Measurements from ENCODE around the gene NGFR. TPM values are rescaled to one million over a fixed set of nuclear protein-coding genes. Genes with fewer than 3 reads are reported as not detected.

The NGFR gene
- total RNA-seq, 1 donor, result 0.21 TPM

DNA sequence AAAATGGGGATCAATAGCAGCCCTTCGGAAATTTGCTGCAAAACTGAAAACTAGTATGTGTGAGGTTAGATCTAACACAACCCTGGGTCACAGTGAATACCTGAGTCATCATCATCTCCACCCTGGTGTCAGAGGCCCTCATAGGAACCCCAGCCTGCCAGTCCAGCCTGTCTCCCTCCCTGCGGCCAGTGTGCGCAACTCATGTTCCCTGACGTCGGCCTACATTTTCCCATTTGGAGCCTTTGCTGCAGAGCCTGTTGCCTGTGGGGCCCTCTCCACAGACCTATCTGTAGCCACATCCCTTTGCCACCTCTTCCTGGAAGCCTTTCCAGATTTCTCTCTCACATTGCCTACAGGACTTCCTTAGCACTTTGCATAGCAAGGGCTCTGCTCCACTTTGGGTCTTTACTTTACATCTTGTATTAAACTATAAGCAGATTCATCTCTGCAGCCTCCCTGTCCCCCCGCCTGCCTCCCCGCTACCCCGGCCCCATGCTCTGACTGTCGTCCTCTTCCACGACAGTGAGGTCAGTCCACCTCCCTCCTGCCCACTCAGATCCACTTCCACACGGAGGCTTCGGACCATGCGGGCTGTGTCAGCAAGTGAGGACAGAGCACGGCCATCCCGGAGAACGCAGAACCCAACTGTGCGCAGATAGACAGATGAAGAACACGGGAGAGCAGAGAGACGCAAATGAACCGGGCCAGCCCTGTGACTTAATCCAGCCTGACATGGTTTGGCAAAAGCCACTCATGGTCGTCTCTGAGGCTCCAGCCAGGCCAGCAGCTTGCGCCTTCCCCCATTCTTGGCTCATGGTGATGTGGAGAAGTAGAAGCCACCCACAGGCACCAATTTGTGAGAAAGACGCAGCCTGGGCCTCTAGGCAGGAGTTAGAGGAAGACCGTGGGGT lies 31.0 kb downstream of the NGFR start:
- Histone ChIP-seq H3K4me1 (ENCODE audit: insufficient read depth, low read length) (peaks cover 11% of the 10 kb centered on the region), H3K4me3 (ENCODE audit: low read length) (no peak overlapping the region), H3K9me3 (ENCODE audit: low read depth, low read length) (no peaks in the 10 kb centered on the region), H3K27me3 (ENCODE audit: insufficient read depth, low read length) (no peaks in the 10 kb centered on the region)

GRCh38 chr17:49527927-49528651 lies 33.0 kb downstream of the NGFR start:
- H3K4me1 ChIP-seq (ENCODE audit: insufficient read depth, low read length), result no peaks in the 10 kb centered on the region
- H3K4me3 ChIP-seq (ENCODE audit: low read length), result no peak overlapping the region
- H3K9me3 ChIP-seq (ENCODE audit: low read depth, low read length), result no peaks in the 10 kb centered on the region
- H3K27me3 ChIP-seq (ENCODE audit: insufficient read depth, low read length), result no peaks in the 10 kb centered on the region

DNA sequence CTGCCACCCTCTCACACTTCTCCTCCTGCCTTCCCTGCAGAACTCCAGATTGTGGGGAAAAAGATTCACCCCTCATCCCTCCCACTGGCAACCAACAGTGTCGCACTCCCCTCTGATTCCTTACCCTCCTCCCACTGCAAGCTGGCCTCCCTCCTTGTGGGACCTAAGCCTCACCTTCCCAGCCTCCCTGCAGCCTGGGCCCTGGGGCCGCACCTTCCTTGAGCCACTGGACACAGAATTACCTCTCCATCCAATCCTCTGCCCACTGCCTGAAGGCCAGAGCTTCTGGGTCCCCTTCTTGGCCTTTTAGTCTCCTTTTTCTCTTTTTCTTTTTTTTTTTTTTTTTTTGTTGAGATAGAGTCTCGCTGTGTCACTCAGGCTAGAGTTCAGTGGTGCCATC lies 33.9 kb downstream of the NGFR start:
- Histone ChIP-seq H3K4me3 (ENCODE audit: low read length) (no peak overlapping the region), H3K9me3 (ENCODE audit: low read depth, low read length) (no peaks in the 10 kb centered on the region), H3K4me1 (ENCODE audit: insufficient read depth, low read length) (no peaks in the 10 kb centered on the region), H3K27me3 (ENCODE audit: insufficient read depth, low read length) (no peaks in the 10 kb centered on the region)

DNA sequence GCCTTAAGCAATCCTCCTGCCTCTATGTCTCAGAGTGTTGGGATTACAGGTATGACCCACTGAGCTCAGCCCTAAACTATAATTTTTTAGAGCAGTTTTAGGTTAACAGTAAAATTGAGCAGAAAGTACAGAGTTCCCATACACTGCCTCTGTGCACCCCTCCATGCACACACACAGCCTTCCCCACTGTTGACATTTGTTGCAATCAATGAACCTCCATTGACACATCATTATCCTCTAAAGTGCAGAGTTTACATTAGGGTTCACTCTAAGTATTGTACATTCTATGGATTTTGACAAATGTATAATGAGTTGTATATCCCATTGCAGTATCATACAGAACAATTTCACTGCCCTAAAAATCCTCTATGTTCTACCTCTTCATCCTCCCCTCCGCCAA lies 35.0 kb downstream of the NGFR start:
- Histone ChIP-seq H3K4me3 (ENCODE audit: low read length) (no peak overlapping the region), H3K9me3 (ENCODE audit: low read depth, low read length) (no peaks in the 10 kb centered on the region), H3K4me1 (ENCODE audit: insufficient read depth, low read length) (no peaks in the 10 kb centered on the region), H3K27me3 (ENCODE audit: insufficient read depth, low read length) (no peaks in the 10 kb centered on the region)

GRCh38 chr17:49543860-49544259 lies 48.8 kb downstream of the NGFR start:
- Histone ChIP-seq H3K4me1 (ENCODE audit: insufficient read depth, low read length) (no peaks in the 10 kb centered on the region), H3K4me3 (ENCODE audit: low read length) (no peak overlapping the region), H3K27me3 (ENCODE audit: insufficient read depth, low read length) (no peaks in the 10 kb centered on the region), H3K9me3 (ENCODE audit: low read depth, low read length) (no peaks in the 10 kb centered on the region)

- H3K27me3 ChIP-seq (ENCODE audit: insufficient read depth, low read length), result no peaks in the 10 kb centered on the region
- no peaks in the 10 kb centered on the region for H3K4me1 ChIP-seq (ENCODE audit: insufficient read depth, low read length)
- no peaks in the 10 kb centered on the region for H3K9me3 ChIP-seq (ENCODE audit: low read depth, low read length)
- H3K4me3 ChIP-seq (ENCODE audit: low read length), result no peak overlapping the region
Observed at GRCh38 chr17:49545007-49545660, 50.0 kb downstream of the NGFR start.

GRCh38 chr17:49545806-49546545 lies 50.9 kb downstream of the NGFR start:
- H3K4me1 ChIP-seq (ENCODE audit: insufficient read depth, low read length), result no peaks in the 10 kb centered on the region
- no peaks in the 10 kb centered on the region for H3K9me3 ChIP-seq (ENCODE audit: low read depth, low read length)
- H3K4me3 ChIP-seq (ENCODE audit: low read length), result no peak overlapping the region
- no peaks in the 10 kb centered on the region for H3K27me3 ChIP-seq (ENCODE audit: insufficient read depth, low read length)

- Histone ChIP-seq H3K4me3 (ENCODE audit: low read length) (no peak overlapping the region), H3K4me1 (ENCODE audit: insufficient read depth, low read length) (no peaks in the 10 kb centered on the region), H3K27me3 (ENCODE audit: insufficient read depth, low read length) (no peaks in the 10 kb centered on the region), H3K9me3 (ENCODE audit: low read depth, low read length) (no peaks in the 10 kb centered on the region)
Observed at GRCh38 chr17:49546546-49547535, 51.7 kb downstream of the NGFR start.

DNA sequence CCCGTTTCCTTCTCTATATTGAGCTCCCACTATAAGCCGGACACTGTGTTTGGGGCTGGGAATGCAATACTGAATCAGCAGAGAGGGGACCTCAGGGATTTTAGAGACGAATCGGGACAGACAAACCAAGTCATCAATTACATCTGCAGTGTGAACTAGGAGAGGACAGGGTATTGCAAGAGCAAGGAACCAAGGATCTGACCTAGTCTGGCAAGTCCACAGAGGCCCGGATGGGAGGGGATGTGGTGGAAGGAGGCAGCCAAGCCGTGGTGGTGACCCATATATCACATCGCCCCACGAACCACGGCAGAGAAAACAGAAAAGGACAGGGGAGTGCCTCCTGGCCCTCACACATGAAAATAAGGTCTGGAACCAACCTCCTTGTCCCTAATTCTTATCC lies 52.5 kb downstream of the NGFR start:
- no peak overlapping the region for H3K4me3 ChIP-seq (ENCODE audit: low read length)
- H3K27me3 ChIP-seq (ENCODE audit: insufficient read depth, low read length), result no peaks in the 10 kb centered on the region
- H3K9me3 ChIP-seq (ENCODE audit: low read depth, low read length), result no peaks in the 10 kb centered on the region
- H3K4me1 ChIP-seq (ENCODE audit: insufficient read depth, low read length), result no peaks in the 10 kb centered on the region

DNA sequence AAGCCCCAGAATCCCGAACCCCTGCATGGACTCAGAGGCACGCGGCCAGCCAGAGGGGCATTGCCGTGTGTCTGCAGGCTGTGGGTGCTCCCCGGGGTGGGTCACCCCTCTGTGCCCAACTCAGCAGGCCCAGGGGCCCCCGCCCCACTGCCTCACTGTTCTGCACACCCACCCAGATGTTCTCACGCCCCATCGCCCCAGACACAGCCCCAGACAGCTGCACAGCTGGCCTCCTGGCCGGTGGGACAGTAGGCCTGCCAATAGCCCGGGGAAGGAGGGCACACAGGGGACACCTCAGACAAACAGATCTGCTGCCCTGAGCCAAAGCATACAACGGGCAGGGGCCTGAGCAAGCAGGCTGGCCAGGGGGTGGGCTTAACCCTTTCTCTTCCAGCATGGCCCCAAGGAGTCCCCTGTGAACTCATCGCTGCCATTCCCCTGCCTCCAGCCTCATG lies 53.0 kb downstream of the NGFR start:
- Histone ChIP-seq H3K27me3 (ENCODE audit: insufficient read depth, low read length) (no peaks in the 10 kb centered on the region), H3K9me3 (ENCODE audit: low read depth, low read length) (no peaks in the 10 kb centered on the region), H3K4me3 (ENCODE audit: low read length) (no peak overlapping the region), H3K4me1 (ENCODE audit: insufficient read depth, low read length) (no peaks in the 10 kb centered on the region)

DNA sequence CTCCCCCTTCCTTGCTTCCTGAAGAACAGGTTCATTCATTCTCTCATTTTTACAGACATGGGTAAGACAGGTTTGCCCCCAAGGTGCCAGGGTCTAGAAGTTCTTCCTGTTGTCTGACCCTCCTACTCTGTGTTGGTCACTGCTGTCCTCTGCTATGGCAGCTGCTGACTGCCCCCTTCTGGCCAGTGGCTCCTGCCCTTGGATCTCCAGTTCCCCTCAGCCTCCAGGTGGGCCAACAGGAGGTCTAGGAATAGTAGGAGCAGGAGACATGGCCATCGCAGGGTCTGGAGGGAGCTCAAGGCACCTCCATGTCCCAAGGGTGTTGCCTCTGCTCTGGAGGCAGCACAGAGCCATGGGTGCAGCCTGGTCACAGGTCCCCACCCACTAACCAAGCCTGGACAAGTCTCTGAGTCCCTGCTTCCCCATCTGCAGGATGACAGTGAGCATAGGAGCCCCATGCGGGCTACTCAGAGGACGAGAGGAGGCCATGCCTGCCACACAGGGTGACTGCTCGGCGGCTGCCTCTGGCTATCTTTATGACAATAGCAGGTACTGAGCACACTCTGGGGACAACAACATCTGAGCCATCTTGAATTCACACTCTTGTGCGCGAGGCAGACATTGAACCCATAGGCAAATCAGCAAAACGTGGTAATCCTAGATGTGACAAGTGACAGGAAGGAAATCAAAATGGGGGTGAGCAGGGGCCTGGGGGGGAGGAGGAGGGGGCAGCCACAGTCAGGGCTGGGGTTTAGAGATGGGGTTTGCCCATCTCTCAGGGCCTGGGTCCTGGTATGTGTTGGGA lies 53.6 kb downstream of the NGFR start:
- Histone ChIP-seq H3K9me3 (ENCODE audit: low read depth, low read length) (no peaks in the 10 kb centered on the region), H3K4me1 (ENCODE audit: insufficient read depth, low read length) (no peaks in the 10 kb centered on the region), H3K27me3 (ENCODE audit: insufficient read depth, low read length) (no peaks in the 10 kb centered on the region), H3K4me3 (ENCODE audit: low read length) (no peak overlapping the region)

DNA sequence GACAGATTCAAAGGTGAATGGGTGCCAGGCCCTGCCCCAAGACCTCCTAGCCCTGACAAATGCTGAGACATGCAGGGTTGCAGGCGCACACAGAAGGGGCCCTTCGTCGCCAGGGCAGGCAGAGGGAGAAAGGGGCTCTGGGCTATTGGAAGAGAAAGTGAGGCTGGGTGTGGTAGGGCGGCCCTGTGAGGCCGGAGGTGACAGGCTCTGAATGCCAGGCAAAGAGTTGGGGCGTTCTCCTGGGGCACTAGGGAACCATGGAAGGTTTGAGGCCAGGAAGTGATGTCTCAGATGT lies 54.2 kb downstream of the NGFR start:
- no peaks in the 10 kb centered on the region for H3K4me1 ChIP-seq (ENCODE audit: insufficient read depth, low read length)
- no peak overlapping the region for H3K4me3 ChIP-seq (ENCODE audit: low read length)
- no peaks in the 10 kb centered on the region for H3K9me3 ChIP-seq (ENCODE audit: low read depth, low read length)
- no peaks in the 10 kb centered on the region for H3K27me3 ChIP-seq (ENCODE audit: insufficient read depth, low read length)
